CD4-positive, alpha-beta T cell treated with Interleukin-6 for 4 hours (primary cell): Measurements from ENCODE around the gene FMN1.
"Not testable (repeated sequence)": the region's sequence is repeated elsewhere in the genome, so short reads cannot be mapped to it uniquely, and the experiment has no call there.

Experiments used
- DNase-seq: peaks from one replicate; pipeline ENCODE4 v3.0.0-alpha.2; 2020; ENCODE audit warnings: mixed read lengths

The FMN1 gene

DNA sequence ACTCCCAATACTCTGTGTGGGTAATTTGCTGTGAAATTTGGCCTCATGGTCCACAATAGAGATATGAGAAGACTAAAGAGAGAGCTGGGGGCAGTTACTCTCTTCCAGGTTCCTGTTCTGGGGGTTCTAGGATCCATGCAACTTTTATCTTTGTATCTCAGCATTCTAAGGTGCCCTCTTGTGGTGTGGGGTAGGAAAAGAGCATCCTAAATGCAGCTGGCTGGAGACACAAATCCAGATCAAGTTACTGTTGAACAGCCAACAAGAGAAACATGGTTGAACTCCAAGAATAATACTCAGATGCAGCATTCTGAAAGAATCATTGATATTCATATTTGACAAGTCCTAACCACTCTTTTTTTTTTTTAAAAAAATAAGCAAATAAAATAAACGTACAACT lies 238.5 kb downstream of the FMN1 start:
- no peak for DNase-seq

DNA sequence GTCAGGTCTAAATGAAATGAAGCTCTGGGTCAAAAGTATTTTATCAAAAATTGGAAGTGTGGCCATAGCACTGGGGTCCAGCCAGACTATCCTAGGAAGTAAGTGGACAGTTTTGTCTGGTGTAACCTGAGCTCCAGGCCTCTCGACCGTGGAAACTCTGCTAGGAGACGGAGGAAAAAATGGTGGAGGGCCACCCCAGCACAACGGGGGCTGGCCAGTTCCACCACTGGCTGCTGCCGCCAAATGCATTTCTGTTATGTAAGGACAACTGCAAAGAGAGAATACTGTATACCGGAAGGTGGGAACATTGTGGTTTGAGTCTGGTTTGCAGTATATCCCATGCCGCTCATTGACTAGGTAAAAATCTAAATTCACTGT lies 241.0 kb downstream of the FMN1 start:
- no peak for DNase-seq

DNA sequence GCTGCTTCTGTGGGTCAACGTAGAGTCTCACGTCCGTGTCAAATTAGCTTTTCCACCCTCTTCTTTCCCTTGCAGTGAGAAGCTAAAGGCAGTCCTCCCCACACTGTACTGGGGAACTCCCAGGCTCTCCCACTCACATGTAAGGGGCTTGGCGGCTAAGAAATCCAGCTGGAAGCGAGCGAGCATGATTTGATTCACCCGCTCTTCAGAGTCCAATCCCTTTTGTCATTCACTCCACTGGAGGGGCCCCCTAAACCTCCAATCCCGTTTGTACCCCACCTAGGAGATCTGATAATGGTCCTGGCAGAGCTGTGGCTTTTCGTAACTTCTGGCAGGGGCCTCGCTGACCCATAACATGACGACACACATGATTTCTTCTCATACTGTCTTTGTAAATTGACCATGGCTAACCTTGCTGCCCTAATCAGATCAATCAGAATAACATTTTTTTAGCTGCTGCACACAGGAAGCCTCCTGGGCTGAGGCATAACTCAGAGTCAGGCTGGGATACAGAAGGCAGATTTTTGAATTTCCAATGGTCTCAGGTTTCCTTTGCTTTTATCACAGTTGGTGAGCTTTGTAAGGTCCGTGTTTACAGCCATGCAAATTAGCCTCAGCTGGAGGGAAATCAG lies 241.5 kb downstream of the FMN1 start:
- DNase-seq: no peak

DNA sequence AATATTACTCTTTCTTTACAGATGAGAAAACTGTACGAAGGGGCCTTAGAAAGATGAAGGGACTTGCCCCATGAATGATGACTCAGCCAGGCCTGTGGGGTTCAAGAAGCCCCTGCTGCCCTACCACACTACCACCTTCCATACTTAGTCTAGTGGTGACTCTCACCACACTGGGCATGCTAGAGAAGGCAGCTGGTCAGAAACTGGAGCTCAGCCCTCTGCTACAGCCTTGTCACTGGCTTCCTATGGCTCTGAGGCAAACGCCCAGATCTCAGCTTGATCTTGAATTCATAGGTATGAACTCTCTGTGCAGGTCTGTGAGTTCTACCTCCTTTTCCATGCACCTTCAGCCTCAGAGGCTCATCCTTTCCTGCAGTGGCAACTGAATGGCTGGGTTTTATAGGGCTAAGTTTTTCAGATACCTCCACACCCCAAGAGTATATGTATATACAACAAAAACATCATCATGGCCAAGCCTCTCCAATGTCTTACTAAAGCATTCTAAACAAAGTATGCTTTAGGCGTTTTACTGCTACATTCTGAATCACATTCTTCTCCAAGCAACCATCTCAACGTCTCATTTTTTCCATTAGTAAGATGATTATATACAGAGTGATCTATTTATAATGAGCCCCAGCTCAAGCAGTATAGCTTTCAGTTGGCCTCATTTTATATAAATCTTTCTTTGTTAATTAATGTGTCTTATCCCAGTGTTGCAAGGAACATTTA lies 242.6 kb downstream of the FMN1 start:
- no peak for DNase-seq

DNA sequence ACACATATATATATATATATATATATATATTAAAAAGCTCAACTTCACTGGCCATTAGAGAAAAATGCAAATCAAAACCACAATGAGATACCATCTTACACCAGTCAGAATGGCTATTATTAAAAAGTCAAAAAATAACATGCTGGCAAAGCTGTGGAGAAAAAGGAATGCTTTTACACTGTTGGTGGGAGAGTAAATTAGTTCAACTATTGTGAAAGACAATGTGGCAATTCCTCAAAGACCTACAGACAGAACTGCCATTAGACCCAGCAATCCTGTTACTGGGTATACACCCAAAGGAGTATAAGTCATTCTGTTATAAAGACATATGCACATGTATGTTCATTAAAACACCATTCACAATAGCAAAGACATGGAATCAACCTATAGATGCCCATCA lies 244.5 kb downstream of the FMN1 start:
- DNase-seq: not testable (repeated sequence)

DNA sequence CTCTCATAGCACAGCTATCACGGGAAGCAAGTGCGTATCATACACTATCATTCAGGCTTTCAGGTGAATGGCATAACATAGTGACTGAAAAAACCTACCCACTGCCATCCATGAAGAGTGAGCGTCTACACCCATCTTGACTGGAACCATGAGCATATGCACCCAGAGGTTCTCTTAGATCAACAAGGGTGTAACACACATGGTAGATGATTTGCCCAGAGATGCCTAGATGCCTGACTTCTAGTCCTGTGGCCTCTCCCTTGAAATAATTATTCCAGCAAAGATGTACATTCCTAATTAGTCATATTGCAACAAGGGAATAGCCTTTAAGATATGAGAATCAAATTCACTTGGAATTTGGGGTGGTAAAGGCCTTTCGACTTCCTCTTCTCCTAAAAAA lies 248.3 kb downstream of the FMN1 start:
- no peak for DNase-seq

DNA sequence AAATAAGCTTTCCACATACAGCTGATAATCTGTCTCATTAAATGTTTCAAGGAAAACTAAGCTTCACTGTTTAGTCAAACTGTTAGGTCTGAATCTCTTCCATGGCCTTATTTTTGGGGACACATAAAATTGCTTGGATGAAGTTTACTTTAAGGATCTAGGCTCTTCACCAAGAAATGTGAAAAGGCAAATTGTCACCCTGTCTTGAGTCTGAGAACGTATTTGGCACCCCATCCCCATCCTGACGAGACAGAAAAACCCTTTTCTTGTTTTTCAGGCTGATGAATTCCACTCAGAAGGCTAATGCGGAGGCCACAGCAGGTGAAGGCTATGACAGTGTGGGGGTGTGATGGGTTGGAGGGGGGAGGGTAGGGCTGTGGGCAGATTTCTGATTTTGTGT lies 250.1 kb downstream of the FMN1 start:
- no peak for DNase-seq

DNA sequence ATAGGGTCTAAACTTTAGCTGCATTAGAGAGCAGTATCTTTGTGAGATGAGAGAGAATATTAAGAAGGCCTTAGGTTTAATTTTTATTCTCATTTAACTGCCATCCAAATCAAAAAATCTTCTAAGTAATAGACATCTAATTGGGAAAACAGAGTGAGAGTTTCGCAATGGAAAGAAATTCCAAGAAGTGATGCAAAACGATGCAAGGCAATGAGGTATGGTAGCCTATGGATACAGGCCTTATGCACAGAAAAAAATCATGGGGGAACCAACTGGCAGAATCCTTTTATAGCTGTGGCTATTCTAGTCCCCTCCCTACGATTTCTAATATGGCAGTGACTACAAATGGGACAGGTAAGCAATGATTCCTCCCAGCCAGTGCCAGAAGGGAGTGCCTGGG lies 250.8 kb downstream of the FMN1 start:
- no peak for DNase-seq

DNA sequence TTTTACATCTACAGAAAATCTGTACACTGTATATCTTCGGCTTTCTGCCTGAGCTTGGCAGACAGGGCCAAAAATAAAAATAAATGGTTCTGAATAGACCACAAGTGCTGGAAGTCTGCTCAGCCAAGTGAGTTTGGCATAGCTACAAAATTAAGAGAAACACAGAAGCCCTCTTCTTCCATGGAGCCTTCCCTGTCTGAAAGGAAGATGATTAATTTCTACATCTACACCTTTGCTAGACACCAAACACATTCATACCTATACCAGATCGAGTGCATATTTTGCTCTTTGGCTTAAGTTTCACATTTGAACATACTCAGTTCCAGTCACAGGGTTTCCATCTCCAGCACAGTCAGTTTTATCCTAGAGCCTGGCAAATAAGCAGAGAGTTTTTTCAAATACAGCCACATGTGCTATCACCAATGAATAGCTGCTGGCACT lies 252.1 kb downstream of the FMN1 start:
- DNase-seq: no peak

DNA sequence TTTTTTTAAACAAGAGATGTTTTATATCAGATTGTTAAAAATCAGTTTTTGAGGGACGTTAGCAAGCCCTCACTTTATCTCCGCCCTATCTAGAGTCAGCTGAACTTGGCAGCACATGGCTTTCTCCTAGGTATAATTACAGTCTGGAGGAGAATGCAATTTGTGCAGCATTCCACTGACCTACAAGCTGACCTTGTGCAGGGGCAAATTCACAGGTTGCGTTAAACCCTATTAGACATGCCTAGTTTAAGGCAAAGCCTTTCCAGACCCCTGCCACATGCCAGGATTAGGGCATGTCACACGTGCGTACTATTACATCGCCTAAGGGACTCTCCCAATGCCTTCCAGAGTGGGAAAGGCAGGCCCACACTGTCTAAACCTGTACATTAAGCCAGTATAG lies 252.7 kb downstream of the FMN1 start:
- no peak for DNase-seq

DNA sequence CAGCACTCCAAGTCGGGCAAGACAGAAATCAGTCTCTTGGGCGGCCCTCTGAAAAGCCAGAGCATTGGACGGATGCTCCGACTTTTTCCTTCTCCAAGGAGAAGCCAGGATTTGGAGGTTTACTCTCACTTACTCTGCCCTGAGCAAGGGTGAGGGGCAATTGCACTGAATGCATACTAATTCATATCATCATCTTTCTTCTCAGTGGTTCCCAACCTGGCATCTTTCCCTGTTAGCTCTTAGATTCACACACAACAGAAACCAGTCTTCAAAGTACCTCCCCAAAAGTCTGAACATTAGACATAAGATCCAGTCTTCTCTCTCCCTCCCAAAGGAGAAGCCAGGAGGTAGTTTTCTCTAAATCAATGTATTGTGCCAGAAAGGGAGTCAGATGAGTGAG lies 257.5 kb downstream of the FMN1 start:
- no peak for DNase-seq

DNA sequence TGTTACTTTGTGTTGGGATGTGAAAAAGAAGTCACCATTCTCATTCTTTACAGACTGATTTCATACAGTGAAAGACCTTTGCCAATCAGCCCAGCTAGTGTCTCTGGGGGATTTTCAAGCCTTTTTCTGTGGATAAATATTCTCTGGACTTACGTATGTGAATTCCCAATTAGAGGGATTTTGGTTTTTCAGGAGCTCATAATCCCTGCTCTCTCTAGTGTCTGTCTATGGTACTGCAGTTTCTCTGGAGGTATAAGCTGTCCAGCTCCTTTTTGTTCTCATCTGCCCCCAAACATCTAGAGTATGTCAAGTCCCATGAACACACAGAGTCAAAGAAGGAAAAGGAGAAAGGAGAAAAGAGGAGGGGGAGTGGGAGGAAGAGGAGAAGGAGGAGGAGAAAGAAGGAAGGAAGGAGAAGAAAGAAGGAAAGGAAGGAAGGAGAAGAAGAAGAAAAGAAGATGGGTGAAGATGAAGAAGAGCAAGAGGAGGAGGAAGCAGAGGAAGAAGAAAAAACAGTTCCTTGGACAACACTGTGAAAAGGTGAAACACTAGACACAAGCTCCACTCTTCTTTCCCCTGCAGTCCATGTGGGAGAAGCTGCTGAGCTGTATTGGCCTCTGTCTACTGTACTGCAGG lies 258.1 kb downstream of the FMN1 start:
- DNase-seq: no peak

DNA sequence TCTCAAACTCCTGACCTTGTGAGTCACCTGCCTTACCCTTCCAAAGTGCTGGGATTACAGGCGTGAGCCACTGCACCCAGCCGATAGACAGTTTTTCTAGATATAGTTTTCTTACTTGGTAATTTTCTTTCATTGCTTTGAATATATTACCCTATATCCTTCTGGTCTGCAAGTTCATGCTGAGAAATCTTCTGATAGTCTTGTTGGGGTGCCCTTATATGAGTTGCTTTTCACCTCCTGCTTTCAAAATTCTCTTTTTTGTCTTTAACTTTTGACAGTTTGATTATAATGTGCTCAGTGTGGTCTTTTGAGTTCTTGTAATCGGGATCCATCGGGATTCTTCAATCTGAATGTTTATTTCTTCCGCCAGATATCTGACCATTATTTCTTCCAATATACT lies 259.4 kb downstream of the FMN1 start:
- DNase-seq: no peak

DNA sequence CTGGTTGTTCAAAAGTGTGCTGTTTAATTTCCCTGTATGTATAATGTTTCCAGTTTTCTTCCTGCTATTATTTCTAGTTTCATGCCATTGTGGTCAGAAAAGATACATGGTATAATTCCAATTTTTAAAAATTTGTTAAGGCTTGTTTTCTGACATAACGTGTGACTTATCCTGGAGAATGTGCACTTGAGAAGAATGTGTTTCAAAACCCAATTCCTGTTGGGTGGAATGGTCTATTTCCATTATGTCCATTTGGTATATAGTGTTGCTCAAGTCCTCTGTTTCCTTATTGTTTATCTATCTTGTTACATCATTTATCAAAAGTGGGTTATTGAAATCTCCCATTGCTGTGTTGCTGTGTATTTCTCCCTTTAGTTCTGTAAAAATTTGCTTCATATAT lies 261.3 kb downstream of the FMN1 start:
- no peak for DNase-seq

DNA sequence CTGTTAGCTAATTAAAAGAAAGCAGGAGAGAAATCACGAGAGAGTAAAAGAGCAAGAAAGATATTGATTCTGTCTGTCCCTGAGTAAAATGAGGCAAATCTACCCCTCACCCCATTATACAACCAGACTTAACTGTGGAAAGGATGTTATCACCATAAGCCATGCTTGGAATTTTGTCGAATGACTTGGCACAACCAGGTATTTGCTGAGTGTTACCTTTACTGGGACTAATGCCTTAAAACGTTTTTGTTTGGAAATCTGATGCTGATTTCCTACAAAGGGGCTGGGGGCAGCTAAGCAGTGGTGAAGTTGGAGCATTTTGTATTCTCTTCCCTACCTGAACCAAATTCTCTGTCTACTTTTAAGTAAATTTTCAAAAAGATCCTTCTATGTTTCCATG lies 265.6 kb downstream of the FMN1 start:
- DNase-seq: no peak

DNA sequence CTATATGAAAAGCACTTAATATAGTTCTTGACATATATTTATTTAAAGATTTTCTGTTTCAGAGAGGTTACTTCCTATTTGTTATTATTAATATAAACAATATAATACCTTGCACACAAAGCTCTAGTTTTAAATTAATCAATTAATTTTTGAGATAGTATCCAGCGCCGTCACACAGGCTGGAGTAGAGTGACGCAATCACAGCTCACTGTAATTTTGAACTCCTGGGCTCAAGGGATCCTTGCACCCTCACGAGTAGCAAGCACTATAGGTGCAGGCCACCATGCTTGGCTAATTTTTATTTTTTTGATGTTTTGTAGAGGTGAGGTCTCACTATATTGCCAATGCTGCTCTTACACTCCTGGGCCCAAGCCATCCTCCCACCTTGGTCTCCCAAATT lies 267.4 kb downstream of the FMN1 start:
- no peak for DNase-seq

DNA sequence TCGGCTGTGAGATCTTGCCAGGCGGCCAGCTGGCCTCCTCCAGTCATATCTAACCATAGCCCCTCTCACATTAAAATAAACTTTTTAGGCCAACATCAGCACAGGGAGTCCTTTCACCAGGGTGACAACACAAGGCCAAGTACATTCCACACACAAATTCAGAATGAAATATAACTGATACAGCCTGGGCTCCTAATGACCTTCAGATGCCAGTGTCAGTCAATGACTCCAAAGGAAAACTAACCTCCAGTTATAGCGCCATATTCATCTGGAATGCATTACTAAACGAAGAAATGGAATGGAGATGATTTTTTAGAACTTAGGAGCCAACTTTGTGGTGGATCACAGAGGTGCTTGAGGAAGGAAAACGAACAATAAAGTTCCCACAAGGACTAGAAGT lies 271.3 kb downstream of the FMN1 start:
- DNase-seq: no peak

DNA sequence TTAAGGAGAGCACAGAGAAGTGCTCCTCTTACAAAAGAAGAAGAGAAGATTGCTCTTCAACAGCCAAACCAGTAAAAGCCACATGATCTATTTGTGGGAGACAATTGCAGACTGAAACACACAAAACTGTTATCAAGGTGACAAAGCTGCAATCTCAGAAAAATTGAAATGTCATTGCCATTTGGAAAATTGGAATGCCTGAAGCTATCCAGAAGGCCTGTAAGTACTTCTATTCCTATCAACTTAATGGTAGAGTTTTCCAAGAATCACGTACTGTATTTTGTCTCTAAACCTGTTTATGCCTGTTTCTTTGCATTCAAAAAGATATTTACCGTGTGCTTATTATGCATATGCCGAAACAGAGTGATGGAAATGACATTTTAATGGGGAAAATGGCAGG lies 272.0 kb downstream of the FMN1 start:
- DNase-seq: no peak

DNA sequence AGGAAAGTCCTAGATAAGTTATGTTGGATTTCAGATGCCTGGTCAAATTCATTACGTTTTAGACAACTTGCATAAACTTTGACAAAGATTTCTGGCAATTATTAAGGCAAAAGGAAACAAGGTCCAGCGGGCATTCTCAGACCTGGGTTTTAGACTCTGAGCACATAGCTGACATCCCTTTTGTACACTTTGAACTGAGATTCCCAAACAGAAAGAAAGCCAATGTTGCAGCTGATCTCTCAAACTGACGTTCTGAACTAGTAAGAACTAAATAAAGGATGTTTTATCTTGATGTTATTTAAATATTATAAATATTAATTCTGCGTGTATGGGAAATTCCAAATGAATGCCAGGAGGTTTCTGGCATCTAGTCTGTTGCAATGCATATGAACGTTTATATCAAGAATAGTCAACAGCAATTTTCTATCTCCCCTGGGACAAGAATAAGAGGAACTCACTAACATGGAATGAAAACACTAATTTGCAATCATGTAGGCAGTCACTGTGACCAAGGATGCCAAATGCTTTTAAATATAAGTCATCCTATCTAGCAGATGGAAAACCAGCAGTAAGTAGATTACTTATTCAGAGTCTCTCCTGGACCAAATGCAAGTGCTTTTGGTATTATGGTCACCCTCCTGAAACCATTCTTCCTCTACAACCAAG lies 274.6 kb downstream of the FMN1 start:
- DNase-seq: no peak

DNA sequence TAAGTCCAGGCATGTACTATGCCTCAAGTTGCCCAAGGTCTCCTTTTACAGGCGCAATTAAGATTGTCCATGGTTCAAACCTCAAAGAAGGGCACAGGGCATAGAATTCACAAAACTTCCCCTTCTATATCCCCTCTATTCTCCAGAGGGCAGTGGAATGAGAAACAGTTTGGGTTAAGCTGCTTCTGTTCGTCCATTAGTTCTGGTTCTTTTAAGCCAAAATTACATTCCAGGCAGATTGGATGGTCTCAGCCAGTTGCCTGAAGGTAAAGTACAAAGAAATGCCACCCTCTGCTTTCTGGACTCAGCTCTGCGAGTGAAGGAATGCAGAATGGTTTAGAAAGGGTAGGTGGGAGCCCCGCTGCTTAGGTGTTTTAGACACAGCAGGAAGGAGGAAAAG lies 276.0 kb downstream of the FMN1 start:
- DNase-seq: no peak

DNA sequence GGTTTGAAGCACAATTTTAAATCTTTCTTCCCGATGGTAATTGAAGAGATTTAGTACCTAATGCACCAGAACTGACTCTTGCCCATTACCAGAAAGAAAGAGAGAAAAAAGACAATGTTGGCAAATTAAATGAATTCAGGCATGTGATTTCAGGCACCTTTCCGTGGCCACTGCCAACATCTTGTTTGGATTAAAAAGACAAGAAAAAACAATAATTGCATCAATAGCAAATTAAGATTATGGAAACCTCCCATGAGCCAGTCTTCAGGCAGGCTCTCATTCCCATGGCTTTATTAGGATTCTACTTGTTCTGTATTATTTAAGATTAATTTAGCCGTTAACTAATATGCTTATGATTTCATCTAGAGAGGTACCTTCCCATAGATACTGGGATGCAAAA lies 283.7 kb downstream of the FMN1 start:
- no peak for DNase-seq

DNA sequence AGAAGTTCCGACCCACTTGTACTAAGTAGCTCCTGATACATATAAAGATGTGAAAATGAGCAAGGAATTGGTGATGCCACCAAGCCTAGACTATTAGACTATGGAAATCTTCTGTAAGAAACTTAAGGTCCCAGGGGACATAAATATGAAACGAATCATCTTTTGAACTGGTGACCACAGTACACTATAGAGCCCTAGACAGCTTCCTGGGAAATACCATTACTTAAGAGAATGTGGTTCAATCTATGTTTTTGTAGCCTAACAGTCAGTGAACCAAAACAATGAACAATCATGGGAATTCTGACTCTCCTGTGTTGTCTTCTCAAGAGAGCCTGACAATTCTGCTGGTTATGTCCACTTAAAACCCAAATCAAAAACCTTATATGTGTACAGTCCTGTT lies 285.1 kb downstream of the FMN1 start:
- no peak for DNase-seq

DNA sequence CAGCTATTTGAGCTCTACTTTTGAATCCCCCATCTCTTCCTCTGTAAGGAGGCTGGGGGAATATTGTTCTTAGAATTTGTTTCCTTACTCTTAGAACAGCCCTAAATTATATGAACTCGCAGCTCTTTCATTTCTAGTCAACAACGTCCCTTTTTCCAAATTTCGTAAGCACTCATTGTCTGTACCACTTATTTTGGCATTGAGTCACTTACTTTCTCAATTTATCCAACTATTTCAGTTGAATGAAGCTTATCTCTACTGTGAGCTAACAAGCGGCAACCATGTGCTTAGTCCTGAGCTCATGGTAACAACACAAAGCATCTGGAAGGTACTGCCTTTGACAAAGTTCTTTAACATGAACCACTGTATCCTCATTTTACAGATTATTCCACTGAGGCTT lies 285.6 kb downstream of the FMN1 start:
- no peak for DNase-seq
